Measurements from ENCODE around the gene ATL2.
A peak's percentile ranks its signal among the peaks of the same experiment; 100 is the strongest.
"Not testable (repeated sequence)": the region's sequence is repeated elsewhere in the genome, so short reads cannot be mapped to it uniquely, and the experiment has no call there.

The ATL2 gene

DNA sequence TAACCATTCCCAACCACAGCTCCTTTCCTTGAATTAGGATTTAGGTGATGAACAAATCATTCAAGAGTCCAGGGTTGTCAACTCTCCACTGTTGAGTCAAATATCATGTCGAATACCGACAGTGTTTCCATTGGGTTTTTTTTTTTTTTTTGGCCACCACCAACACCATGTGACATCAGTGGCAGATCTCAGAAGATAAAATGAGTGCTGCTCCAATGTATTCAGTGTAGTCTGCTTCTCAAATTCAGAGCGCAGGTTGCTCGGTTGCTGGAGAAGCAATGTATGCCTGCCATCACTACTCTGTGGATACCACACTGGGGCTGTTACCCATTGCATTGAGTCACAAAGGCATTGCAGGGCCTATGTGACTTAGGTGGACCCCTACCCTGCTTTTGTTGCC, 10.8 kb upstream of the ATL2 start:
- DNase-seq = no peak

DNA sequence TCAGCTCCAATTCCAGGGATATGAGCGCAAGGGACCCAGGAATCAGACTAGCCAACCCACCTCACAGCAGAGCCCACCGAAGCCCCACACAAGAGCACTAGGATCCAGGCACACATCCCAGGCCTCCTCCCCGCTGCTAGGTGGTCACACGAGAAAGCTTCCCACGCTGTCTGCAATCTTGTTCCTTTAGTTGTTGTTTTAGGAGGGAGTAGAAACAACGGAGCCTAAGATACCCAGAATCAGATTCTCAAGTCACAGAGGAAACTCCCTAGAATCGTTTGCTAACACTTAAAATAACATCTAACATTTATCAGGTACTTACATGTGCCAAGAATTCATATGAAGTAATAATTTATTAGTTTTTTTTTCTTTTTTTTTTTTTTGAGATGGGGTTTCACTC, 9.7 kb upstream of the ATL2 start:
- no peak for DNase-seq

DNA sequence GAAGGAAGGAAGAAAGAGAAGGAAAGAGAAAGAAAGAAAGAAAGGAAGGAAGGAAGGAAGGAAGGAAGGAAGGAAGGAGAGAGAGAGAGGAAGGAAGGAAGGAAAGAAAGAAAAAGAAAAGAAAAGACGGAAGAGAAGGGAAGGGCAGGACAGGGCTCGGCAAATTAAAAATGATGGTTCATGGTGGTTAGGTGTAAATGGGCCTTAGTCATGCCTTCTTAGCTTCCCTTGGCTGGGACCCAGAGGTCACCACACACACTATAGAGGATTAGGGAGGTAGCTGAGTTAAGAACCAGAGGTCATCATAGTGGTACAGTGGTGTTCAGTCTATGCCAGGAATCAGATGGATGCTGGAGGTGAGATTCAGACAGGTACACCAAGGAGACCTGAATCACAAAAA, 9.3 kb upstream of the ATL2 start:
- DNase-seq = no peak

DNA sequence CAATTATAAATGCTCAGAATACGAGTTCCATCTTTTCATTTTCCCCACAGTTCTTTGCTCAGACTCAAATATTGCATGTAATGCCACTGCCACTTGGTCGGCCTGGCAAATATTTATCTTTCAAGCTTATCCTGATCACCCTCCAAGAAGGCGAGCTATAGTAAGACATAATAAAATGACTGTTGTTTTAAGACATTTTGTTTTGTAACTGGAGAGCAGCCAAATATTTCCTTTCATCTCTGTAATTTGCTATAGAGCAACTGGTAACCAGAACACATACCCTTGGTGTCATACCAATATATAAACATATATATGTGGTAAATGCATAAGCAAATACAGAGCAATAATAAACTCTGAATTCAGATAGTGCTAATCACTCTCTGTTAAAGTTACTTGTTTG, 7.3 kb upstream of the ATL2 start:
- DNase-seq = no peak

DNA sequence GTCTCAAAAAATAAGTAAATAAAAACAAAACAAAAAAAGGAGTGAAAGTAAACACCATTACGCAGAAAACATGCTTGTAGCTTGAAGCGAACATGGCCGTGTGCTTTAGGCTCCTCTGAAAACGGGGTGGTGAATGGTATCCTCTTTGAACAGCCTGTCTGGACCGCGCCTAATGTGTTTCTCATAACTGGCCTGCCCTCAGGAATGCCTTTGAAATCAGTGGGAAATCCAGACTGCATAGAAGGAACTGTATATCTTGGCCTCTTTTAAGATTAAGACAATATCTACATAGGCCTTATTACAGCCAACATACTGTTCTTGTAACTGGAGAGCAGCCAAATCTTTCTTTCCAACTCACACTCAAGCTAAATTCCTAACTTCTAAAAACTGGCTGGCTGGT, 6.7 kb upstream of the ATL2 start:
- DNase-seq = not testable (repeated sequence)

DNA sequence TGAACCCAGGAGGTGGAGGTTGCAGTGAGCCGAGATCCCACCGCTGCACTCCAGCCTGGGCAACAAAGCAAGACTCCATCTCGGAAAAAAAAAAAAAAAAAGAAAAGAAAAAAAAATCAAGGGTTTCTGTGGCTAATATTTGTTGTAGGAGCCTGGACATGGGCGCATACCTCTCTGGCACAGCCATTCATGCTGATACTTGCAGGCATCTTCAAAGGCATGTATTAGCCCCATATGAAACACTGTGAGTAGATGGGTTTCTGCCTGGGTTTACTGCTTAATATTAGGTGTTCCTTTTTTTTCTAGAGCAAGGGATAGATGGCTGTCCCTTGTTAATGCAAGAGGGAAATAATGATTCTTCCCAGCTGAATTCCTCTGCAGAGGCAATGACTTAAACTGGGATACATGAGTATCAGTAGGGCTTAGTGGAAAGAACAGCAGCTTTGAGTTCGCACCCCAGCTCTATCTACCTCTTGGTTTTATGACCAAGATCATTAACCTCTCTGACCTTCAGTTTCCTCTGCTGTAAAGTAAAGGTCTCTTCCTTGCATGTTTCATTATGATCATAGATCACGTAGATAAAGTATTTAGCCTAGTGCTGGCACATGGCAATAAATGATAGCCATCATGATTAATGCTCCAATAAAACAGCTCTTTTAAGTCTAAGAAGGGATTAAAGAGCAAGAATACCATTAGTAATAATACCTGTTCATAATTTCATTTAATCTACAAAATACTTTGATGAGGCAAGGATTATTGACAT, 4.5 kb upstream of the ATL2 start:
- DNase-seq = no peak

DNA sequence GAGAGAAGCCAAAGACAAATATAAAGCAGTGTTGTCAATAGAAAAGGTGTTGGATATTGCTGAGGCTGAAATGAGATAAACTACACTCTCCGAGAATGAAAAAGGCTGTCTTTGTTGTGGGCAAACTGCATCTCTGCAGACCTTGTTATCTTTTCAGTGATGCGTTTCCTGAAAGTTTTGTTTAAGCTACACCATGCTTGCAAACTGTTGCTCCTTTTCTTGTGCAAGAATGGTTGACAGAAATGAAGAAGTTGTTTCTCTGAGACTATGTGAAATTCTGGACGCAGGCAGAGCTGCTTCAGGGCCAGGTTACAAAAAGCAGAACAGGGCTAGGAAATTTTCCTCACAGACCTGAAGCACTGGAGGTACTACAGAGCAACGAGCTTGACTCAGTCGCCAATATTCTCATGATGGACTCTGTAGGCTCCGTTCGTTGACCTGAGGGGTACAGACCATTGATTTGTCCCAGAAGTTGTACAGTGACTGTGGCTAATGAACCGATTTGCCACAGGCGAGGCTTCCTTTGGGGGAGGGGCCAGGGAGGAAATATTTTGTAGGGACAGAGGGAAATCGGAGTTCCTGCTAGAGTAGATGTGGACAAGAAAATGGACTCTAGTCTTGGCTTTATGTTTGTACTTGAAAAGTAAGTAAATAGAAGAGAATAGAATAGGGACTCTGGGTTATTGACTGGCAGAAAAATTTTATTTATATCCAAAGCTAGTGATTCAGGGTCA, 3.5 kb upstream of the ATL2 start:
- no peak for DNase-seq

DNA sequence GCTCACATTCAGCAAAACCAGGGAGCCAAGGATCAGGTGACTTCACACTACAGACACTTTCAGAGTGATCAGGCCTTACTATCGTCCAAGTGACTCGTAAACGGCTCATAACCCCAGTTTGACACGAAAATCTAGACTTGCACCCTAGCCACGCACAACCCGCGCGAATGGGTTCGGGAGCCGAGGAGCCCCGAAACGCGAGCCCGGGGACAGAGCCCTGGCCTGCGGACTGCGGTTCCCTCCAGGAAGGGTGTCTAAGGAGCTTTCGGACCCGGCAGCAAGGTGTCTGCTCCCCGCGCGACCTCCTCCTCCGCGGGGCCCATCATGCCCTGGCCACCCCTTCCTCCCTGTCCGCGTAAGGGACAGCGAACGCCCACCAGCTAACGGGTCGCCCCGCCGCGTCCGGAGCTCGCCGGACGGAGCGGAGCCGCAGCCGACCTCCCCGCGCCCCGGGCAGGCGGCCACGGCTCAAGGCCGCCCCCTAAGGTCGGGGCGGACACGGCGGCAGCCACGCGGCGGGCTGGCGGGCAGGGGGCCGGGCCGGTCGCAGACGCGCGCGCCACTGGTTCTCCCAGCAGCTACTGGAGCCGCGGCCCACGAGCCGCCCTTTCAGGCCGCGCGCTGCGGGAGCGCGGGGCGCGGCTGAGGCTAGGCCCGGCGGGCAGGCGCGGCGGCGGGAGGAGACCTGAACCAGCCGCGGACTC, 575 bp downstream of the ATL2 start:
- DNase-seq = peak; percentile 45 to 61

DNA sequence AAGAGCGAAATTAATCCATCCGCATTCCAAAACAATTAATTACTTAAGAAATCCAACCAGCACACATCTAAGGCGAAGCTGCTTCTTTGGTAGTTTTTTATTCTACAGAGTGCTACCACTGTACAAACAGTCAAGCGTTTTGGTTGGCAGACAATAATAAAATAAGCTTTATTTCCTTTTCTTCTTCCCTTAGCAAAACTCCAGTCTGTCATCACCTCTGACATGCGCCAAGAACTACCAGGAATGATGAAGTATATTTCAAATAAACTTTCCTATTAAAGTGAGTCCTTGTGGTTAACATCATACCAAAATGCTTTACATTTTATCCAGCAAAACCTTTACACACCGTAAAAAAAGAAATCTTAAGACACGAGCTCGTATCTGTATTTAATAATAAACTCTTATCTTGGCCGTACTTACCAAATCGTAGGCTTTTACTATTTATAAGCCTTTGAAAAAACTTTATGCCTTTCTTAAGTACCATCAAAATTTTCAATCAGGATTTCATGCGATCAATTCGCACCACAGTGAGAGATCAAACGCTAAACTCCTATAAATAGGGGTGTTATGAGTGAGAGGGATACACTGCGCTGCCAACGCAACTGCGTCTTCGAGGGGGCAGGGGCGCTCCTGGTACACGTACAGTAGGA, 1.3 kb downstream of the ATL2 start:
- DNase-seq = no peak

DNA sequence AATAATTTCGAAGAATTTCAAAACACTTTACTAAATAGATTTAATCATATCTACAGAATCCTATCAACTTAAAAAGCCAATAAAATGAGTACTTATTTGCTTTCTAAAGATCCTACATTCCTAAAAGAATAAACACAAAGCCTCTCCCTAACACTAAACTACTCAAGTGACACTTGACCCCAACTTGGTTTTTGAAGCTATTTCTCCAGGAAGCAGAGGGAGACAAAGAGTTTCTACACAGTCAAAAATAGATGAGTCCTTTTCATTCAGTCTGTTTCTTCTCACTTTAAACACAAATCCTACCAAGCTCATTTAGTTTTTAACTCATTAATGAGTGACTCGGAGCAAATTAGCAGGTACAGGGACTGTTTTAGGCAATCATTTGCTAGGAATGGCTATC, 2.1 kb downstream of the ATL2 start:
- no peak for DNase-seq

DNA sequence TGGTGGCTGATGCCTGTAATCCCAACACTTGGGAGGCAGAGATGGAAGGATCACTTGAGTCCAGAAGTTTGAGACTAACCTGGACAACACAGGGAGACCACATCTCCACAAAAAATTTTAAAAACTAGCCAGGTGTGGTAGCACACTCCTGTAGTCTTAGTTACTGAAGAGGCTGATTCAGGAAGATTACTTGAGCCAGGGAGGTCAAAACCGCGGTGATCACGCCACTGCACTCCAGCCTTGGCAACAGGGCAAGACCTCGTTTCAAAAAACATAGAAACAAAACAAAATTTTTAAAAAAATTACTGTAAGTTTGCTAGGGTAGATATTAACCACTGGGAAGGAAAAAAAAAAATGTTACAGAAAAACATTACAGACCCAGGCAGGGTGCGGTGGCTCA, 5.8 kb downstream of the ATL2 start:
- DNase-seq = no peak

DNA sequence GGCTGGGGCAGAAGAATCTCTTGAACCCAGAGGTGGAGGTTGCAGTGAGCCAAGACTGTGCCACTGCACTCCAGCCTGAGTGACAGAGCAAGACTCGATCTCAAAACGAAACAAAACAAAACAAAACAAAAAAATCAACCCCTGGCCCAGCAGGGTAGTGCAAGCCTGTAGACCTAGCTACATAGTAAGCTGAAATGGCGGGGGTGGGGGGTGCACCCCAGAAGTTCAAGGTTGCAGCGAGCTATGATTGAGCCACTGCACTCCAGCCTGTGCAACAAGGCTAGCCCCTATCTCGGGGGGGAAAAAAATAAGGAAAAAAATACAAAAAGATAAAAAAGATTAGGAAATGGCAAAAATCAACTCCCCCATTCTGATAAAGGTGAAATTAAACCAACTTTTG, 6.4 kb downstream of the ATL2 start:
- no peak for DNase-seq

DNA sequence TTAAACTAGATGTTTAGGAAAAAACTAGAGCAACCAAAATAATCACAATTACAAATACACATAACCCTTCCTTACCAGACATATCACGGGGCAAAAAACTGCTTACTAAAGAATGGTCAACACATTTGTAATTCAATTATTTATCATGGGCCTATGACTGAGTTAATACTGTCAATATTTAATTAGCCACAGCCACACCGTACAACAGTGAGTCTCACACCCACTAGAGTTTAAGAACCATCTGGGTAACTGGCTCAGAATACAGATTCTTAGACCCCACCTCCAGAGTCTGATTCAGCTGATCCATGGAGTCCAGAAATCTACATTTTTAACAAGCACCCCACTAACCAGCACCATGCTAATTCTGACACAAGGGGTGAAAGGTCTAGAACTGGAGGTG, 14.8 kb downstream of the ATL2 start:
- no peak for DNase-seq

DNA sequence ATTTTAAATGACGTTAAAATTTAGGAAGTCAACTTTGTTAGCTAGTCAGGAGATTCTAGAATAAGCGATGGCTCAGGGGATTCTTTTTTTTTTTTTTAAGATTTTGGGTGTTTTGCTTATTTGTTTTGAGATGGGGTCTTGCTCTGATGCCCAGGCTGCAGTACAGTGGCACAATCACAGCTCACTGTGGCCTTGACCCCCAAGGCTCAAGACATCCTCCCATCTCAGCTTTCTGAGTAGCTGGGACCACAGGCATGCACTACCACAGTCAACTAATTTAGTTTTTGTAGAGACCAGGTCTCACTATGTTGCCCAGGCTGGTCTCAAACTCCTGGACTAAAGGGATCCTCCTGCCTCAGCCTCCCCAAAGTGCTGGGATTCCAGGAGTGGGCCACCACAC, 16.9 kb downstream of the ATL2 start:
- no peak for DNase-seq

DNA sequence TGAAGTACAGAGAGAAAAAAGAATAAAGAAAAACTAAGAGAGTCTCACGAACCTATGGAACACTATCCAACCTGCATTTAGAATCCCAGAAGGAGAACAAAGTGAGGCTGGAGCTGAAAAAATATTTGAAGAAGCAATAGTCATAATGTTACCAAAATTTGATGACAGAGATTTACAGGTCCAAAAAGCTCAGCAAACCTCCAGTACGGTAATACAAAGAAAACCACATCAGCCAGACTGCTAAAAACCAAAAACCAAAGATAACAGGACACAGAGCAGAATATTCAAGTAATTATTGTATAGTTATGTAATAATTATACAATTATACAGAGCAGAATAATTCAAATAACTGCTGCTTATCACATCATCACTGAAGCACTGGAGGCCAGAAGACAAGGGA, 23.7 kb downstream of the ATL2 start:
- DNase-seq = no peak

DNA sequence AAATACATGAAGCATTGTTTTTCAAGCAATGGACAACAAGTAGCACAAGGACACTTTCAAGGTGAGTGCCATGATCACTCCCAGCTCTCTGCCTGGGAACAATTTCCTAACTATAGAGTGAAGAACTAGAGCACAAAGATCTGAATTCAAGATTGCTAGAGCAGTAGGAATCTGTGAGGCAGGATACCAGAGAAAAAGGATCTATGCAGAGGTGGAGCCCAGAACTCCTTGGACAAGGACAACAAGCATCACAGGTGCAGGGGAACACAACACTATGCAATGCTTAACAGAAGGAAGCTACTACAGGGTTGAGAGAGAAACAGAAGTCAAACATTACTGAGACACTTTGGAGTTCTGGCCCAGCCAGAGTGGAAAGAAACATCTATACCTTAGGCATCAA, 24.7 kb downstream of the ATL2 start:
- DNase-seq = no peak

DNA sequence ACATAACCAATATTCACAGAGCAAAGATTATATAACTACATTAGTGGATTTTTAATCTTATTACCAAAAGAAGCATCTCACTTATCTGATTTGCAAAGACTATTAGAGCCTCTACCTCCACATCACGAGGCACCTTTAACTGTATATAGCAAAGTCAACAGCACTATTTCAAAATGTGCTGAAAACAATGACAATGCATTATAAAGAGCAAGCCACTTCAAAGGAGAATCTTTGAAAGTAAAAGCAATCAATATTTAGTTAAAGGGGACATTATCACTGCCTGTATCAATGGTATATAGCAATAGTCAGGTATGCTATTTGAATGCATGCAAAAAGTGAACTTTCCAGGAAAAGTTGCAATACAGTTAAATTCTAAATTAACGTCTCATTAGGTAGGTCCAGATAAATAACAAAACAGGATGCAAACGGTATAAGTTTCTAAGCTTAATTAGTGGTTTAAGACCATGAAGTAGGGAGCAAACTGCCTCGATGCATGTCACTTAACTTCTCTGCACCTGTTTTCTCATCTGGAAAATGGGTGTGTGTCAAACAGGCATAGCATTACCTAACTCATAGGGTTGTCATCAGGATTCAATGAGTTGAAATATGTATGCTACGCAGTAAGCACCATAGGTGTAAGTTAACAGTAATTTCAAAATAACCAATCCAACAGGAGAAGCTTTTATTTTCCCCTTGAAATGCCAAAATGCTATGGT, 31.6 kb downstream of the ATL2 start:
- DNase-seq = no peak

DNA sequence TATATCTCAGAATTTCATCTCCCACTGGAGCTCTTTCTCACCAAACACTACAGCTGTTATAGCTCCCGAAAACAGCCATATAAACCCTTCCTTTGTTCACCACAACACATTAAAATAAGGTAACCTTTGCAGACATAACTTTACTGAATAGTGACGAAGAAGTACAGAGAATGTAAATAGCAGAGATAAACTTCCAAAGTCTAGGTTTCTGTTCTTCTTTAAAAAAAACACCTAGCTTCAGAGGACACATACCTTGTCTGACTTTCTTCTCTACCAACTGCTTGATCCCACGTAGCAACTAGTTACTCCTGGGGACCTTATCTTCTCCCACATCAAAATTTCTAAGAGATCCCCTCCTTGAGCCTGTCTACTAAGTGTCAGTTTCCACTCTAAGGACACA, 32.3 kb downstream of the ATL2 start:
- no peak for DNase-seq

DNA sequence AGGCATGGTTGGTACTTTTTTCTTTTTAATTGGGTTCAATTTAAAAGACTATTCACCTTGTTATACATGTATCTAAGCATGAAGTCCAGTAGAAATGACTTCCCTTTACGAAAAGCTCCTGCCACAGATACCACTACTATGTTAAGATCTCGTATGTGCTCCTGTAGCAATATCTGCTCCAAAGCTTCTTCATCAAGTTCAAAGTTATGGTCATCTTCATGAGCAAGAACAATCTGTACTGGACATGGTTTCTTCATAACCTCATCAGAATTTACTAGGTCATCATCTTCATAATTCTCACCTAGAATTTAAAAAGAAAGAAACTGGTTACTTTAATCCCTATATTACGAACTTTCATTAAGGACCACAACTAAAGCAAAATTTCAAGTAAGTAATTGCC, 33.9 kb downstream of the ATL2 start:
- no peak for DNase-seq

DNA sequence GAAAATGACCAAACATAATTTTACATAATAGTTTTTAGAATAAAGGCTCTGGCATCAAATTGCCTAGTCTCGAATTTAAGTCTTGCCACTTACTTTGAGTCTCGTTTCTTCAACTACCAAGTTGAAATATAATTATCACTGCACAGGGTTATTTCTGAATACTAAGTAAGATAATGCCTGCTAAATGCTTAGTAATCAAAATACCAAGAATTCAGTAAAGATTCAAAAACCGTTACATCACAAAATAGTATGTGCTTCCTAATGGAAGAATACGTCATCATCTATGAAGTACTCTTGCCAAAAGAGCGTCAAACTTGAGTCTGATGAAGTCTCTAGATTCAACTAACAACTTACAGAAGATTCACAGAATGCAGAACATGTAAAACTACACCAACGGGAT, 40.5 kb downstream of the ATL2 start:
- DNase-seq = no peak

DNA sequence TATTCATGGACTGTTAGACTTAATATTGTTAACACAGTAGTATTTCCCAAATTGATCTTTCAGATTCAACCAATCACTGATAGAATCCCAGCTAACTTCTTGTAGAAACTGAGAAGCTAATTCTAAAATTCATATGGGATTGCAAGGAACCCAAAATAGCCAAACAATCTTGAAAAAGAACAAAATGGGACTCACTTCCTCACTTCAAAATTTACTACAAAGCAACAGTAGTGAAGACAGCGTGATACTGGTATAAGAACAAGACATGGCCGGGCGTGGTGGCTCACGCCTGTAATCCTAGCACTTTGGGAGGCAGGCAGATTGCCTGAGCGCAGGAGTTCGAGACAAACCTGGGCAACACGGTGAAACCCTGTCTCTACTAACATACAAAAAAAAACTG, 46.3 kb downstream of the ATL2 start:
- no peak for DNase-seq

DNA sequence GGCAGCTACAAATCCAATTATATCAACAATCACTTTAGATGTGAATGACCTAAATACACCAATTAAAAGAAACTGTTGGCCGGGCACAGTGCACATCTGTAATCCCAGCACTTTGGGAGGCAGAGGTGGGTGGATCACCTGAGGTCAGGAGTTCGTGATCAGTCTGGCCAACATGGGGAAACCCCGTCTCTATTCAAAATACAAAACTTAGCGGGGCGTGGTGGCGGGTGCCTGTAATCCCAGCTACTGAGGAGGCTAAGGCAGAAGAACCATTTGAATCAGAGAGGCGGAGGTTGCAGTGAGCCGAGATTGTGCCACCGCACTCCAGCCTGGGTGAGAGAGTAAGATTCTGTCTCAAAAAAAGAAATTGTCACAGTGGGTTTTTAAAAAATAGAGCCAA, 49.5 kb downstream of the ATL2 start:
- no peak for DNase-seq

DNA sequence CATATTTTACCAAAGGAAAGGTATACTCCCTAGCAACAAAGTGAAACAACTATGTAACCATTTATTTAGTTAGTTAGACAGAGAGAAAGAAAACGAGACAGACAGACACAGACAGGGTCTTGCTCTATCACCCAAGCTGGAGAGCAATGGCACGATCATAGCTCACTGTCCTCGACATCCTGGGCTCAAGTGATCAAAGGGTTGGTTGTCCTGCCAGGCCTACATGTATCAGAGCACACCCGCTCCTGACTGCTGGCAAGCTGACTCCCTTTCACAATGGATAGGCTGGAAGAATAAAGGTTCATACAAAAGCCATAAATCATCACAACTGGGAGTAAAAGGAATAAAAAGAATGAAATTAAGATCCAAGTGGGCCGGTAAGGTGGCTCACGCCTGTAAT, 53.5 kb downstream of the ATL2 start:
- no peak for DNase-seq

Measured in activated CD4-positive, alpha-beta T cell treated with anti-CD3 and anti-CD28 coated beads for 4 hours (primary cell).